Astrocyte (in vitro differentiated cells and primary cell): Measurements from ENCODE around the gene TRIM39.
"Not testable (repeated sequence)": the region's sequence is repeated elsewhere in the genome, so short reads cannot be mapped to it uniquely, and the experiment has no call there.

ENCODE experiments used
- CTCF ChIP-seq: IDR thresholded peaks from 2 replicates; pipeline ENCODE4 v1.5.1; 2011; ENCODE audit warnings: low read depth, mild to moderate bottlenecking, inconsistent platforms, low read length, moderate library complexity; ENCODE audit not compliant: insufficient read depth
- EZH2 ChIP-seq: IDR thresholded peaks from 2 replicates; pipeline ENCODE4 v1.6.1; 2012; ENCODE audit warnings: mild to moderate bottlenecking, low read length, inconsistent platforms; ENCODE audit not compliant: insufficient read depth

- TF ChIP-seq CTCF, EZH2: not testable (repeated sequence)
These were observed 45.7 kb upstream of the TRIM39 start for GRCh38 chr6:30280988-30281387.
